Spleen (tissue), 11 donors: ENCODE measurements around the gene NRDC. TPM values are rescaled to one million over a fixed set of nuclear protein-coding genes. Genes with fewer than 3 reads are reported as not detected.

Experiments
- DNase-seq: peaks from one replicate; pipeline ENCODE4 v3.0.0-alpha.2; 2020
- H3K27ac ChIP-seq, 8 donors: fragments of 200-600 bp; sonication (generic) in 7 of 8; 1 replicate in 4 of 8; 2 replicates in 4 of 8; pipeline versions ENCODE4 v1.5.0 to v1.8.0; 2016 to 2021; ENCODE audit warnings: inconsistent platforms in 4 of 8, mild to moderate bottlenecking in 4 of 8, moderate library complexity in 1 of 8
- H3K27me3 ChIP-seq, 7 donors: fragments of 200-600 bp; sonication (generic) in 6 of 7; replicated peaks in 1 of 7; 1 replicate in 4 of 7; 2 replicates in 3 of 7; pipeline versions ENCODE4 v1.5.0 to v1.8.0; 2016 to 2021; ENCODE audit warnings: inconsistent platforms in 3 of 7, mild to moderate bottlenecking in 1 of 7
- H3K36me3 ChIP-seq, 6 donors: fragments of 200-600 bp; sonication (generic) in 5 of 6; 1 replicate in 4 of 6; 2 replicates in 2 of 6; pipeline versions ENCODE4 v1.5.0 to v1.8.0; 2016 to 2021; ENCODE audit warnings: inconsistent platforms in 2 of 6
- H3K4me1 ChIP-seq, 6 donors: fragments of 200-600 bp; sonication (generic) in 5 of 6; 1 replicate in 3 of 6; 2 replicates in 3 of 6; pipeline versions ENCODE4 v1.5.0 to v1.8.0; 2016 to 2021; ENCODE audit warnings: inconsistent platforms in 3 of 6
- H3K4me3 ChIP-seq, 8 donors: fragments of 200-600 bp; sonication (generic) in 7 of 8; 1 replicate in 4 of 8; 2 replicates in 4 of 8; pipeline versions ENCODE4 v1.5.0 to v1.8.0; 2016 to 2021; ENCODE audit warnings: inconsistent platforms in 4 of 8, mild to moderate bottlenecking in 4 of 8, moderate library complexity in 2 of 8
- H3K9me3 ChIP-seq, 8 donors: fragments of 200-600 bp; sonication (generic) in 7 of 8; 1 replicate in 4 of 8; 2 replicates in 4 of 8; pipeline versions ENCODE4 v1.5.0 to v1.8.0; 2016 to 2021; ENCODE audit warnings: inconsistent platforms in 4 of 8
- POLR2A ChIP-seq, 3 donors: fragments of 450-650 bp; IDR thresholded peaks; one replicate each; pipeline ENCODE4 v1.5.1; 2017; ENCODE audit warnings: antibody characterized with exemption in 3 of 3, mild to moderate bottlenecking in 1 of 3
- POLR2AphosphoS5 ChIP-seq, 3 donors: sonication (generic); formaldehyde crosslinking; IDR thresholded peaks; one replicate each; pipeline ENCODE4 v1.5.1; 2017; ENCODE audit warnings: antibody characterized with exemption in 3 of 3
- WGBS, 5 donors: extraction: QIAGEN DNeasy Blood & Tissue Kit in 3 of 5; methylation state at CpG; one replicate each; pipeline versions ENCODE4 v1.1.5 to v1.1.7; 2013 to 2018; 5-methylcytosine and 5-hydroxymethylcytosine counted together
- intact Hi-C: fragments of 100-400 bp; cut with DNase I; formaldehyde crosslinking; loops from one replicate; pipeline ENCODE4 v1.15.0; 2023; ENCODE audit warnings: low total_unique reads
- polyA plus RNA-seq, 3 donors: library from polyadenylated mRNA; stranded (reverse); fragments of 200-250 nt; gene quantifications; one replicate each; pipeline ENCODE4 v1.2.1, GENCODE V29; 2013
- total RNA-seq, 7 donors: library from RNA; depleted of rRNA in 3 of 7; stranded (reverse); fragments of >200 nt in 3 of 7; fragmentation: NEBNext Ultra II Directional in 4 of 7; extraction: Animal tissue kit (Norgen Biotek cat#: 25700) in 4 of 7; gene quantifications; one replicate each; pipeline versions ENCODE4 v1.1.0 to v1.2.1, GENCODE V29; 2016 to 2021
- TF ChIP-seq, protein P1 (sequence below), 11 experiments: fragments of 200-600 bp in 7 of 11; fragments of 450-650 bp in 4 of 11; sonication (generic) in 4 of 11; IDR thresholded peaks in 8 of 11; conservative IDR thresholded peaks in 3 of 11; 1 replicate in 7 of 11; 2 replicates in 4 of 11; pipeline versions ENCODE4 v1.4.0 to v1.8.0; 2016 to 2021; ENCODE audit warnings: antibody characterized with exemption in 11 of 11, inconsistent platforms in 4 of 11, mild to moderate bottlenecking in 1 of 11
- donor health status: healthy with polysubstance abuse.
- donor health status: DM: no; HTN: no; CAD: no; lungs with moderate emphysema.
- donor health status: DM: no; HTN: no; CAD: no.
- donor health status: Bipolar disorder and iron deficiency.
- donor health status: healthy.
- donor health status: DM: no; HTN: no; CAD: no.
- donor health status: DM: yes; HTN: yes; CAD: no.

Gene NRDC
- total and polyA plus RNA-seq, 10 donors: 61.3 to 189 (median 120) TPM

- Histone ChIP-seq H3K4me3 (no peak overlapping the region), H3K9me3 (no peaks in the 10 kb centered on the region), H3K27ac (no peak overlapping the region), H3K27me3 (no peaks in the 10 kb centered on the region), H3K4me1 (peaks cover 0 to 4% (median 0%) of the 10 kb centered on the region in 6 donors), H3K36me3 (peaks cover 9 to 100% (median 99%) of the 10 kb centered on the region in 6 donors)
- WGBS, 5 donors: 84 to 91% (median 88%) methylated on average over 1 of the region's 1 CpG
- TF ChIP-seq, protein P1, sequence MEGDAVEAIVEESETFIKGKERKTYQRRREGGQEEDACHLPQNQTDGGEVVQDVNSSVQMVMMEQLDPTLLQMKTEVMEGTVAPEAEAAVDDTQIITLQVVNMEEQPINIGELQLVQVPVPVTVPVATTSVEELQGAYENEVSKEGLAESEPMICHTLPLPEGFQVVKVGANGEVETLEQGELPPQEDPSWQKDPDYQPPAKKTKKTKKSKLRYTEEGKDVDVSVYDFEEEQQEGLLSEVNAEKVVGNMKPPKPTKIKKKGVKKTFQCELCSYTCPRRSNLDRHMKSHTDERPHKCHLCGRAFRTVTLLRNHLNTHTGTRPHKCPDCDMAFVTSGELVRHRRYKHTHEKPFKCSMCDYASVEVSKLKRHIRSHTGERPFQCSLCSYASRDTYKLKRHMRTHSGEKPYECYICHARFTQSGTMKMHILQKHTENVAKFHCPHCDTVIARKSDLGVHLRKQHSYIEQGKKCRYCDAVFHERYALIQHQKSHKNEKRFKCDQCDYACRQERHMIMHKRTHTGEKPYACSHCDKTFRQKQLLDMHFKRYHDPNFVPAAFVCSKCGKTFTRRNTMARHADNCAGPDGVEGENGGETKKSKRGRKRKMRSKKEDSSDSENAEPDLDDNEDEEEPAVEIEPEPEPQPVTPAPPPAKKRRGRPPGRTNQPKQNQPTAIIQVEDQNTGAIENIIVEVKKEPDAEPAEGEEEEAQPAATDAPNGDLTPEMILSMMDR (IDR thresholded peaks at IDR 0.05 in 8 of 11, conservative IDR thresholded peaks at IDR 0.05 in 3 of 11): no peak
- no peak for TF ChIP-seq POLR2A (IDR thresholded peaks at IDR 0.05)
- TF ChIP-seq POLR2AphosphoS5 (IDR thresholded peaks at IDR 0.05): no peak
- DNase-seq: no peak
- intact Hi-C loops: no loop called here
These were observed 89.2 kb downstream of the NRDC start for GRCh38 chr1:51789342-51789741.

- no peak for DNase-seq
- Histone ChIP-seq H3K36me3 (peaks cover 6 to 100% (median 99%) of the 10 kb centered on the region in 6 donors), H3K27me3 (no peaks in the 10 kb centered on the region), H3K4me1 (peaks cover 0 to 4% (median 0%) of the 10 kb centered on the region in 6 donors), H3K27ac (no peak overlapping the region), H3K9me3 (no peaks in the 10 kb centered on the region), H3K4me3 (no peak overlapping the region)
- TF ChIP-seq, protein P1 (IDR thresholded peaks at IDR 0.05 in 8 of 11, conservative IDR thresholded peaks at IDR 0.05 in 3 of 11): no peak
- no peak for TF ChIP-seq POLR2A (IDR thresholded peaks at IDR 0.05)
- intact Hi-C loops: no loop called here
- 84 to 91% (median 88%) methylated on average over 2 of the region's 2 CpGs for WGBS, 5 donors
These were observed 89.6 kb downstream of the NRDC start for GRCh38 chr1:51788938-51789337.

DNA sequence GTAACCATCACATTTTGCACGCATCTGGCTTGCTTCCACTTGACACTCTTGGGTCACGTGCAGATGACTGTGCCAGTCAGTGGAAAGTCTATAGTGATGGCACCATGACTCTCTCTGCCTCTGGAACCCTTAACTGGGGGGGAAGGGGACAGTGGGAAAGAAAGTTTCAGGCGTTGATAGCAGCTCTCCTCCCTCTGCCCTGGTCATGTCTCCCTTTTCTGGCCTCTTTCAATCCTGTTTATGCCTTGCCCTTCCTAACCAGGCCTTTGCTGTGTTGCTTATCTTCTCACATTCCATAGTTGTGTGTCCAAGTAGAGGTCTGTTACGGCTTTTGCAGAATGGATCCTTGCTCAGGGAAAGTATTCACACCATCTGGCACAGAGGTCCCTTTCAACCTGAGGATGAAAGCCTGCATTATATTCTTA is 93.5 kb downstream of the NRDC start:
- no peak for DNase-seq
- 91 to 97% (median 95%) methylated on average over 4 of the region's 4 CpGs for WGBS, 5 donors
- H3K4me1 ChIP-seq: no peaks in the 10 kb centered on the region
- TF ChIP-seq POLR2AphosphoS5 (IDR thresholded peaks at IDR 0.05) (no peak), POLR2A (IDR thresholded peaks at IDR 0.05) (no peak)
- TF ChIP-seq, protein P1 (IDR thresholded peaks at IDR 0.05 in 8 of 11, conservative IDR thresholded peaks at IDR 0.05 in 3 of 11): no peak
- no peak overlapping the region for H3K4me3 ChIP-seq
- H3K27ac ChIP-seq: no peak overlapping the region
- H3K9me3 ChIP-seq: no peaks in the 10 kb centered on the region
- intact Hi-C loops: no loop called here
- peaks cover 4 to 100% (median 93%) of the 10 kb centered on the region in 6 donors for H3K36me3 ChIP-seq
- H3K27me3 ChIP-seq: no peaks in the 10 kb centered on the region

DNA sequence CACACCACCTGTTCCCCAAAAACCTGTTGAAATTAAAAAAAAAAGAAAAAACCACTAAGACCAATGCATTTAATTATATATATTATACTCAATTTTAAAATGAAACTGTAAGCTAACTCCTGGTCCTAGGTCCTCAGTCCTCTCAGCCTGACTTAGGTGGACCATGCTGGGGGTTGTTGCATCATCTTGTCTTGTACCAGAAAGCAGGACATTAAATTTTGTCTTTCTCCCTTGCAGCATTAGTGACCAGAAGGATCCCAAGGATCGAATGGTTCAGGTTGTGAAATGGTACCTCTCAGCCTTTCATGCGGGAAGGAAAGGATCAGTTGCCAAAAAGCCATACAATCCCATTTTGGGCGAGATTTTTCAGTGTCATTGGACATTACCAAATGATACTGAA is 97.6 kb downstream of the NRDC start:
- TF ChIP-seq POLR2AphosphoS5 (IDR thresholded peaks at IDR 0.05) (no peak), POLR2A (IDR thresholded peaks at IDR 0.05) (no peak)
- TF ChIP-seq, protein P1 (IDR thresholded peaks at IDR 0.05 in 8 of 11, conservative IDR thresholded peaks at IDR 0.05 in 3 of 11): no peak
- intact Hi-C loops: no loop called here

More for the DNA sequence above, 97.6 kb downstream of the NRDC start:
- Histone ChIP-seq H3K27me3 (no peaks in the 10 kb centered on the region), H3K4me3 (no peak overlapping the region), H3K27ac (no peak overlapping the region), H3K9me3 (no peaks in the 10 kb centered on the region), H3K4me1 (peaks cover 0 to 12% (median 8%) of the 10 kb centered on the region in 6 donors), H3K36me3 (peaks cover 0 to 98% (median 55%) of the 10 kb centered on the region in 6 donors)
- DNase-seq: no peak
- WGBS, 5 donors: 94 to 98% (median 95%) methylated on average over 3 of the region's 3 CpGs
